Measurements from ENCODE around the gene FBXW8.
"Not testable (repeated sequence)": the region's sequence is repeated elsewhere in the genome, so short reads cannot be mapped to it uniquely, and the experiment has no call there.

FBXW8 gene

GRCh38 chr12:117042171-117042842 lies 131.6 kb downstream of the FBXW8 start:
- no peak for DNase-seq

DNA sequence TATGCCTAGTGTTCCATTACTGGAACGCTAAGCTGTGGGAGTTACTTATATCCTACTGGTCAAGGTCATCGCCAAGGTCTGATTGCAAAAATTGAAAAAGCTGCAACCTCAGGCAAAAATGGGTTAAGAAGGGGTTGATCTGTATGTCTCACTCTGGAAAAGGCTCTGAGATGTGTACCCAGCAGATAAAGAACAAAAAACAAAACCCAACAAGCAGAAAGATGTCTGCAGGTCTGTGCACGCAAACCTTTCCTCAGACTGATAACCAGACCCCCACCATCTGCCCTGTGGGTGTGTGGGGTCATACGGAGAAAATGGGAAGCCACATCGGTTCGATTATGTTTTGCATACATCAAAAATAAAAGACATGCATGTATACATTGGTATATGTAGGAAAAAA lies 132.1 kb downstream of the FBXW8 start:
- no peak for DNase-seq

DNA sequence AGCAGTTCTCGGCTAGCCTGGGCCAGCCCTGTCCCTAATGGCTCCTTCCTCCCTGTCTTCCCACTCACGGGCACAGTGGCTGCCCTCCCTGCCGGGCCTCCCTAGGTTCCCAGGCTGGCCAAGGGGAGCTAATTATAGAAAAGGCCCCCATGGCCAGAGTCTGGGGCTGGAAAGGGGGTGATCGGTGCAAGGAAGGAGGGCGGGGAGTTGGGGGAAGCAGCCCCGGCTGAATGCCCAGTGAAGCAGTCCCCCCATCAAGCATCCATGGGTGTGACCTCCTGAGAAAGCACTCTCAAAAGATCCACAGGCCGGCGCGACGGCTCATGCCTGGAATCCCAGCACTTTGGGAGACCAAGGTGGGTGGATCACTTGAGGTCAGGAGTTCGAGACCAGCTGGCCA lies 133.6 kb downstream of the FBXW8 start:
- DNase-seq, result no peak

GRCh38 chr12:117044790-117045159 lies 134.0 kb downstream of the FBXW8 start:
- DNase-seq, result no peak

- no peak for DNase-seq
These were observed 134.6 kb downstream of the FBXW8 start for GRCh38 chr12:117045160-117046010.

GRCh38 chr12:117046011-117046369 lies 135.2 kb downstream of the FBXW8 start:
- DNase-seq, result no peak

- DNase-seq, result no peak
These were observed 135.7 kb downstream of the FBXW8 start for GRCh38 chr12:117046425-117046824.

DNA sequence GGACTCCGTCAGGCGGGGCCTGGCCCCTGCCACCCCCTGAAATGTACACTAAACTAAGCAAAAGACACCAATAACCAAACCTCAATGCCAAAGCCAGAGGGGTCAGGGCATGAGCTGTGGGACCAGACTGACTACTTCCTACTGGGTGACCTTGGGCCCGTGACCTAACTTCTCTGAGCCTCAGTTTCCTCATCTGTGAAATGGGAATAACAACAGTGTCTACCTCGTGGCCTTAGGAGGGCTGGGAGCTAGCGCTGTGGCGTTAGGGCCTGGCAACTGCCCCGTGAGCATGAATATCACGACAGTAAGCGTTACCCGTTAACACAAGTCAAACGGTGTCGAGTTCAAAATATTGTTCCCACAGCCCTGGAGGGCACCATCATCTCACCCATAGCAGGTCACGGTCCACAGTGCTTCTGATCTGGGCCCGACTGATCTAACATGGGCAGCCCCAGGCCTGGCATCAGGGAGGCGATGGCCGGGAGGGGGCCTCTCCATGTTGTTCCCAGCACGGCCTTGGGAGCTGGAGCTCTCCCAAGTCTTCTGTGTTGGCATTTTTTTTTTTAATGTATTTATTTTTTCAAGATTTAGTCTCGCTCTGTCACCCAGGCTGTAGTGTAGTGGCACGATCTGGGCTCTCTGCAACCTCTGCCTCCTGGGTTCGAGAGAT lies 136.2 kb downstream of the FBXW8 start:
- no peak for DNase-seq

- DNase-seq, result no peak
These were observed 137.2 kb downstream of the FBXW8 start for GRCh38 chr12:117047810-117048584.

GRCh38 chr12:117048585-117048904 lies 137.8 kb downstream of the FBXW8 start:
- no peak for DNase-seq

GRCh38 chr12:117049295-117049694 lies 138.5 kb downstream of the FBXW8 start:
- no peak for DNase-seq

GRCh38 chr12:117050060-117050459 lies 139.3 kb downstream of the FBXW8 start:
- DNase-seq, result no peak

DNA sequence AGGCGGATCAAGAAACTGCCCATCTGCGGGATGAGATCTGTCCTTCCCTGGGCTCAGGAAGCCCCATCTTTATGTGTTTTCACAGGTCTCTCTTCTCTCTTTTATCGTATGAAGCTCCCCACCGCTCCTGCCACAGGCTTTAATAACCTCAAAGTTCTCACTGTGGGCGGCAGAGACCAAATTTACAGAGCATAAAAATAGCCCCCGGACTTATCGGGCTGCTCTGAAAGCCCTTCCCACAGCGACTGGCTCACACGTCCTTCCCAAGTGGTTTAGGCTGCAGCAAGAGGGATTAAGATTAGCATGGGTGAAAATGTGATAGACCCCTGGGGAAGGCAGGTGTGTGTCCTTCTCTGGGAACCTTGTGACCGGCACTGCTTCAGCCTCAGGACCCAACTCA lies 140.6 kb downstream of the FBXW8 start:
- DNase-seq, result no peak

- no peak for DNase-seq
These were observed 141.8 kb downstream of the FBXW8 start for GRCh38 chr12:117052386-117053049.

DNA sequence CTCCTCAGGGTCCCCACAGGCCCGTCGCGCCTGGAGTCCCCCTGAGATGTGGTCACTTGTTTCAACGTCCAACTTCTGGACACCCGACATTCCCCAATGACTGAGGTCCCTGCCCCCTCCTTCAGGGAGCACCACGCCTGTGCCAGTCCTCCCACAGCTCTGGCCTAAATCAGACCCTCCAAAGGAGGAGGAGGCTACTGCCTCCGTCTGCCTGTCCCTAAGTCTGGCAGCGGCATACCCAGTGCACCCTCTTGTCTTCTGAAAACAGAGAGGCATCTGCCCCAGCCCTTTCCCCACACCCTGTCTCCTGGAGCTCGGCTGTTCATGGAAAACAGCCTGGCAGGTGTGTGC lies 142.3 kb downstream of the FBXW8 start:
- DNase-seq, result no peak

GRCh38 chr12:117053597-117054201 lies 142.9 kb downstream of the FBXW8 start:
- no peak for DNase-seq

GRCh38 chr12:117054279-117054678 lies 143.5 kb downstream of the FBXW8 start:
- DNase-seq, result no peak

GRCh38 chr12:117057626-117058025 lies 146.9 kb downstream of the FBXW8 start:
- DNase-seq, result not testable (repeated sequence)

DNA sequence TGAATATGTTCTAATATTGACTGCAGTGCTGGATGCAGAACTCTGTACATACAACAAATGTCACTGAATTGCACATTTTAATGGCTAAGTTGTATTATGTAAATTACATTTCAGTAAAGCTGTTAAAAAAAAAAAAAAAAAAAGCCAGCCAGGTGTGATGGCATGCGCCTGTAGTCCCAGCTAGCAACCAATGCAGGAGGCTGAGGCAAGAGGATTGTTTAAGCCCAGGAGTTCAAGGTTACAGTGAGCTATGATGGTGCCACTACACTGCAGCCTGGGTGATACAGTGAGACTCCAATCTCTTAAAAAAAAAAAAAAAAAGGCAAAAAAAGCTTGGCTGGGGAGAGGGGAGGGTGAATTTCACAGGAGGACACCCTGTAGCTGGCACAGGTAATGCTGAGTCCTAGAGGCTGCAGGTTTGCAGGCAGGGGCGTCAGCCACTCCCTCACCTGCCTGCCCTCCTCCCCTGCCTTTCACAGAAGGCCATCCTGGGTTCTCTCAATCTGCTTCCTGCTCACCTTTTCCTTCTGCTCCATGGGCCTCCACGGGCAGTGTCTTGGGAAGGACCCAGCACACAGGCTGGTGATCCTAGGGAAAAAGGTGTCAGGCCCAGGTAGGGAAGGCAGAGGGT lies 147.8 kb downstream of the FBXW8 start:
- DNase-seq, result no peak

DNA sequence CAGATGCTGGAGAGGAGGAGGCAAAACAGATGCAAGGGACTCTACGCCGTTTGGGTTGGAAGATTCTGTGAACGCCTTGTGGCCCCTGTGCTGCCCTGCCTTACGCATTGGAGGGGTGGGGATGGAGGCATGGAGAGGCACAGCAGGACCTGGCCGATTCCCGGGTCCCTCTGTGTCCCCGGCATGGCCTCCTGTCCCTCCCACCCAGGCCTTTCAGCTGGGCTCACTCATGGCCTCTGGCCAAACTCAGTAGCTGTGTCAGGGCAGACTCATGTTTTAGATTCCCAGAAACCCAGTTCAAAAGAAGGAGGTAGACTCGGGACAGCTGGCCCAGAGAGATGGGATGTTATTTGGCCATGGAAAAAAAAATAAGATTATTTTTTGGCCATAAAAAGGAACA lies 148.4 kb downstream of the FBXW8 start:
- DNase-seq, result no peak

- no peak for DNase-seq
These were observed 149.6 kb downstream of the FBXW8 start for GRCh38 chr12:117060246-117060928.

Measured in activated naive CD4-positive, alpha-beta T cell treated with Interleukin-2 at 50 U/mL for 16 hours (primary cell).